Activated effector memory CD4-positive, alpha-beta T cell treated with anti-CD3 and anti-CD28 coated beads, Interleukin-2, amount 50 U/mL, for 16 hours (primary cell): ENCODE results near the gene GALNT10.

ENCODE experiments used
- DNase-seq: peaks from one replicate; pipeline ENCODE4 v3.0.0-alpha.2; 2020

GALNT10 gene

GRCh38 chr5:154300207-154300883, 109.8 kb downstream of the GALNT10 start:
- no peak for DNase-seq

DNA sequence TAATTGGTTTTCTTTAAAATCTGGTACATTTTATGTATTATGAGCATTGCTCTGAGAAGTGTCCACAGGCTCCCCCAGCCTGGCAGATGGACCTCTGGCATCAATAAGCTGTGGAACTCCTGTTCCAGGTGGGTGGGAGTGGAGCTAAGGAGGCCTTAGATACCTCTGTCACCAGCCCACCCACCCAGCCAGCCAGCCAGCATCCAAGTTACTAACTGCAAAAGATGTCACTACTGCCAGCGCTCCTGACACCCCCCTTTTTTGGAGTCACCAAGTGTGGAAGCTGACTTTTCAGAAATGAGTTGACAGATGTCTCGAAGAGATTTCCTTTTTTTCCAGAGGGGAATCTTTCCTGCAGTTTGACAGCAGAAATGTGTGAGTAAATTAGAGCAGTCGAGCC, 111.2 kb downstream of the GALNT10 start:
- no peak for DNase-seq

- no peak for DNase-seq
These were observed 111.6 kb downstream of the GALNT10 start for GRCh38 chr5:154302161-154302560.

DNA sequence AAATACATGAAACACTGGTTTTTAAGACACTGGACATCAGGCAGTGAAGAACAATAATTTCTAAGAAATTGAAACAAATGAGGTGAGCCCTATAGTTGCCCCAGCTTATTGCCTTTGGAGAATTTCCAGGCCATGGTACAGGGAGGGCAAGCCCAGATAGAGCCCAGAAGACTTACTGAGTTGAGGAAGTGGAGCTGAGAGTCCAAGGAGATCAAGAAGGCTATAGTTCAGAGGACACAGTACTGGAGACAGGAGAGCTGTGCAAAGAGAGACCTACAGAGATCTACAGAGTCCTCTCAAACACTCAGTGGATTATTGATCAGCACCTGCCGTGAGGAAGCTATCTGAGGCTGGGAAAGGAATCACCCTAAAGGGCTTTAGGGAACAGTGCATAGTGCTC, 112.6 kb downstream of the GALNT10 start:
- DNase-seq = no peak

- no peak for DNase-seq
These were observed 118.2 kb downstream of the GALNT10 start for GRCh38 chr5:154308443-154309370.

DNA sequence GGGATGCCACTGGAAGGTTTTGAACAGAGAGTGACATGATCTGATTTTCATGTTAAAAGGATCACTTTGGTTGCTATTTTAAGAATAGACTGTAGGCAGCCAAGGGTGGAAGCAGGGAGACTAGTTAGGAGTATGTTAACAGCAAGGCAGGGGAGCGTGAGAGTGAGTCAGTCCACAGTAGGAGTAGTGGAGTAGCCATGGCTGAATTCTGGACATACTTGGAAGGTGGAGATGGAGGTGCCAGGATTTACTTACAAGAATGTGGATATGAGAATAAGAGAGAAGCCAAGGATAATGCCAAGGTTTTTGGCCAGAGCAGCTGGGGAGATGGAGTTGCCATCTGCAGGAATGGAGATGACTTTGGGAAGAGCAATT, 118.8 kb downstream of the GALNT10 start:
- no peak for DNase-seq

- no peak for DNase-seq
These were observed 119.3 kb downstream of the GALNT10 start for GRCh38 chr5:154309805-154310204.

DNA sequence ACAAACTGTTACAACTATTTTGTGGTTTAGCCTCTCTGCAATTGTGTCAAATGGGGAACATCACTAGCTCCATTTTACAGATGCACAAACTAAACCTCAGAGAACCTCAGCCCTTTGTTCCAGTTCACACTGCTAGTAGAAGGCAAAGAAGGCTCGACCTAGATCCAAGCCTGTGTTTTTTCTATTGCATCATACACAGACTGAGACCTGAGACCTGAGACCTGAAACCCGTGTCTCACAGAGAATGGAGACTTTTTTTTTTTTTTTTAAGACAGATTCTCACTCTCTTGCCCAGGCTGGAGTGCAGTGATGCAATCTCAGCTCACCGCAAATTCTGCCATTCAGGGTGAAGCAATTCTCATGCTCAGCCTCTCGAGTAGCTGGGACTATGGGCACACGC, 120.8 kb downstream of the GALNT10 start:
- no peak for DNase-seq

- DNase-seq = no peak
These were observed 121.5 kb downstream of the GALNT10 start for GRCh38 chr5:154312000-154312399.

DNA sequence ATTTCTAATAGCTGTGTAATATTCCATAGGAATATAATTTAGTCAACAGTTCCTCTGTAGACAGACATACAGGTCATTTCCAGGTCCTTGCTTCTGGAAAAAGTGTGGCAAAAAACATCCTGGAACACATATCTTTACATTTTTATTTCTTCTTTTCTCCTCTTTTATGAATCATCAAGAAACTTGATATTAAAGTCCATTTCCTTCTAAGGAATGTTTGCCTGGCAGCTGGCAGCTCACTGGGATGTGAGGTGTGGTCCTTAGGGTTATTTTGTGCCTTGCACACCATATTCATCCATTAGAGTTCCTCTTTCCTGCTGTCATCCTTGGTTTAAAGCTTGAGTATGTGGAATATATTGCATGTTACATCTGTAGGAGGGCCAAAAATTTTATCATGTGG, 122.0 kb downstream of the GALNT10 start:
- DNase-seq = no peak

GRCh38 chr5:154313360-154314017, 123.0 kb downstream of the GALNT10 start:
- DNase-seq = no peak

GRCh38 chr5:154315196-154315595, 124.7 kb downstream of the GALNT10 start:
- DNase-seq = no peak

- DNase-seq = no peak
These were observed 125.2 kb downstream of the GALNT10 start for GRCh38 chr5:154315756-154316155.

GRCh38 chr5:154316223-154316935, 125.8 kb downstream of the GALNT10 start:
- no peak for DNase-seq

- no peak for DNase-seq
These were observed 127.4 kb downstream of the GALNT10 start for GRCh38 chr5:154317916-154318315.

DNA sequence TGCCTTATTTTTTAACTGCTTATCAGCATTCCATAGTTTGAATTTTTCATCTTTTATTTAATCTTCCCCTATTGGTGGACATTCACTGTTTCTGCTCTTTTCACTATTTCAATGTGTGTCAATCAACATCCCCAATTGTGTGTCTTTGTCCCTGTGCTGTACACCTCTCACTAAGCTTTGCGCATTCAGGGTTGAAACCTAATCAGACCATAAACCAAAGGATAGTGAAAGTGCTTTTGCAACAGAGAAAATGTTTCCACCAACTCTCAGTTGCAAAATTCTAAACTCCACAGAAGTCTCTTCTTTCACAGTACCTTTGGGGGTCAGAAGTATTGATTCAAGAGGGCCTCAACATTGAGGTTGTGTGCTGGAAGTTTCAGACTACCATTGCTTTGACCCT, 128.2 kb downstream of the GALNT10 start:
- no peak for DNase-seq

DNA sequence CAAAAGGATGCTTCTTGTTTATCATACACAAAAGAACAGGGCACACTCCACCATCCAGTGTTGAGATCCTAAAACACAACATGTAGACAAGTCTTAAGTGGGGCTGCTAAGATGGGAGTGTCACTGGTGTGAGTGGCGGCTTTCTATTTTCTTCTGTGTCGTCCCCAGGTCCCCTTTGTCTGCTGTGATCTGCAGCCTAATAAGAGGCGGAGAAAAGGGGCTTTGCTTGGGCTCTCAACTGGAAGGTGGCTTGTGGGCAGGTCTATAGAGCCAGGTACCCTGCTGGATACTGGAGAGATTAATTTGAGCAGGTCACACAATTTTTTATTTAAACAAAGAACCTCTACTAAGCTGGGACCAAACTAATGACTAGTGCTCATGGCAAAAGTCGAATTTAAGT, 129.2 kb downstream of the GALNT10 start:
- DNase-seq = no peak

DNA sequence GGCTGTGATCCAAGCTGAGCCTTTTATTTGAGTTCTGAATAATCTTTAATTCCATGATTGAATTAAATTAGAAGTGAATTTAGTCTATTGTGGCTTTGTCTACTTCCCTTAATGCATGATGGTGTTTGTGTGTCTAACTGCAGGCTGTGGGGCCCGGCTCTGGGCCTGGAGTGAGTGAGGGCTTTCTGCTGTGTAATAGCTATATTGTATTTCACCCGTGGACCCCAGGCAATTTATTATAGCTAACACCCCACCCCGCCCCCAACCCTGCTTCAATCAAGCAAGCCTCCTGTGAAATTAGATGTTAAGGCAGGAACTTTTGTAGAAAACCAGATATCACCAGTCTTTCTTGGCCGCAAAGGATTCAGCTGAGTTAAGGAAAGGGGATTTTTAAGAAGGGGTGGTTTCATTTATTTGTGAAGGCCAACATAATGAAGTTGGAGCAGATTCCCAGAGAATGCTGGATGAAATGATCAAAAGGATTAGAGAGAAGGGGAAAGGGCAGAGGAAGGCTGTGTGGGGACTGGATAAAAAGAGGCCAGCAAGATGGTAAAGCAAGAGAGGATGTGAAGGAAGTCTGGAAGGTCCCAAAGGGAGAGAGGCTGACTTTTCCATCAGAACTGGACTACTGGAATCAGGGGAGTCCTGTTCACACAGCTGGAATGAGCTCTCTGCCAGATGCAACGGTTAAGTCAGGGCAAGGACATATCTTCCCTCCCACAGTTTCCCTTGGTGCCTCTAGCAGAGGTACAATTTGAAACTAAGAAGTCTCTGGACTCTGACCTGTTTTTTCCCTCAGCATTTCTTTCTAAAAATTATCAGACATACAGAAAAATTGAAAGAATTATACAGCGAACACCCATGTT, 129.9 kb downstream of the GALNT10 start:
- DNase-seq = no peak

- DNase-seq = no peak
These were observed 131.0 kb downstream of the GALNT10 start for GRCh38 chr5:154321546-154321945.

- DNase-seq = no peak
These were observed 133.5 kb downstream of the GALNT10 start for GRCh38 chr5:154324033-154324432.

DNA sequence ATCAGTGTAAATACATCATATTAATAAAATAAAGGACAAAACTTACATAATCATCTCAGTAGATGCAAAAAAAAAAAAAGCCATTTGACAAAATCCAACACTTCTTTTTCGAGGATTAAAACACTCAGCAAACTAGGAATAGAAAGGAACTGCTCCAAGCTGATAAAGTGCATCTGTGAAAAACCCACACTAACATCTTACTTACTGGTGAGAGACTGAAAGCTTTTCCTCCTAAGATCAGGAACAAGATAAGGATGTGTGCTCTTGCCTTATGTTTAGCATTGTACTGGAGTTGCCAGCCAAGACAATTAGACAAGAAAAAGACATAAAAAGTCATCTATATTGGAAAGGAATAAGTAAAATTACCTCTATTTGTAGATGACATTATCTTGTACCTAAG, 135.0 kb downstream of the GALNT10 start:
- DNase-seq = no peak

- no peak for DNase-seq
These were observed 138.5 kb downstream of the GALNT10 start for GRCh38 chr5:154329062-154329461.
